Lower lobe of right lung (tissue), 2 donors: Measurements from ENCODE around the gene KLK5. TPM values are rescaled to one million over a fixed set of nuclear protein-coding genes. Genes with fewer than 3 reads are reported as not detected.

Experiments used
- ATAC-seq, 2 donors: fragments of 200-7000 bp; cut with Tn5 transposase; one replicate each; pipeline ENCODE4 v1.9.1; 2020 to 2022; ENCODE audit warnings: mild to moderate bottlenecking in 2 of 2, moderate library complexity in 2 of 2
- DNase-seq: peaks from one replicate; pipeline ENCODE4 v3.0.0-alpha.2; 2020
- H3K27ac ChIP-seq: fragments of 200-600 bp; one replicate; pipeline ENCODE4 v1.8.0; 2022
- H3K27me3 ChIP-seq: fragments of 200-600 bp; one replicate; pipeline ENCODE4 v1.8.0; 2022; ENCODE audit warnings: low read depth
- H3K36me3 ChIP-seq: fragments of 200-600 bp; one replicate; pipeline ENCODE4 v1.8.0; 2022; ENCODE audit warnings: mild to moderate bottlenecking
- H3K4me1 ChIP-seq: fragments of 200-600 bp; one replicate; pipeline ENCODE4 v1.8.0; 2022
- H3K4me3 ChIP-seq: fragments of 200-600 bp; one replicate; pipeline ENCODE4 v1.8.0; 2022; ENCODE audit warnings: mild to moderate bottlenecking
- H3K9me3 ChIP-seq: fragments of 200-600 bp; one replicate; pipeline ENCODE4 v1.8.0; 2022
- intact Hi-C: fragments of 100-400 bp; cut with DNase I; formaldehyde crosslinking; loops from one replicate; pipeline ENCODE4 v1.11.0; 2022
- total RNA-seq: library from RNA; stranded (reverse); fragmentation: NEBNext Ultra II Directional; extraction: Animal tissue kit (Norgen Biotek cat#: 25700); gene quantifications from one replicate; pipeline ENCODE4 v1.2.1, GENCODE V29; 2021
- TF ChIP-seq, protein P1 (sequence below): fragments of 200-600 bp; IDR thresholded peaks from one replicate; pipeline ENCODE4 v1.8.0; 2022; ENCODE audit warnings: antibody characterized with exemption, mild to moderate bottlenecking
- donor health status: DM: no; HTN: yes; CAD: no; lungs with severe emphysema.

KLK5 gene
- total RNA-seq, 1 donor from 2014 or later: not detected

DNA sequence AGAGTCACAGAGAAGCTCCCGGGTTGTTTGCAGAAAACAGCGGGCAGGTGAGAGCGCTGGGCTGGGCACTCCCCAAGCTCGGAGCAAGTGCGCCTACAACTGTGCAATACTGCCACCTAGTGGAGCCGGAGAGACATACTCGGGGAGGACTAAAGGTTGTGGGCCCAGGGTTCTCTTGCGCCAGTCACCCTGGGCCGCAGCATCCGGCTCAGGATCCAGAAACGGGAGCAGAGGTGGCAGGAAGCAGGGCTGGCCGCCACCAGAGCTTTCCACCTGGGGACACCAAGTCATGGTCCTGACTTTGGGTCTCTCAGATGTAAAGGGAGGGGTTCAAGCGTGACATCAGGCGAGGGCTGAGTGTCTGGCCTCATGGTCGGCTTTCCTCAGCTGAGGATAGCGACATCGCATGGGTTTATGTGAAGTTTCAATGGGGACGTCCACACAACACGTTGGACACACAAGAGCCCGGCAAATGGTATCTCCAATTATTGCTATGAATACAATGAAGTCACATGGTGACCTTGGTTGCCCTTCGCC, 30.5 kb downstream of the KLK5 start:
- Histone ChIP-seq H3K36me3 (no peaks in the 10 kb centered on the region), H3K27me3 (peaks cover 34% of the 10 kb centered on the region), H3K4me3 (no peak overlapping the region), H3K4me1 (peaks cover 5% of the 10 kb centered on the region), H3K9me3 (no peaks in the 10 kb centered on the region), H3K27ac (no peak overlapping the region)
- intact Hi-C loops: no loop called here
- peak; percentile 95 to 96 for ATAC-seq
- peak; percentile 68 for DNase-seq
- TF ChIP-seq, protein P1, sequence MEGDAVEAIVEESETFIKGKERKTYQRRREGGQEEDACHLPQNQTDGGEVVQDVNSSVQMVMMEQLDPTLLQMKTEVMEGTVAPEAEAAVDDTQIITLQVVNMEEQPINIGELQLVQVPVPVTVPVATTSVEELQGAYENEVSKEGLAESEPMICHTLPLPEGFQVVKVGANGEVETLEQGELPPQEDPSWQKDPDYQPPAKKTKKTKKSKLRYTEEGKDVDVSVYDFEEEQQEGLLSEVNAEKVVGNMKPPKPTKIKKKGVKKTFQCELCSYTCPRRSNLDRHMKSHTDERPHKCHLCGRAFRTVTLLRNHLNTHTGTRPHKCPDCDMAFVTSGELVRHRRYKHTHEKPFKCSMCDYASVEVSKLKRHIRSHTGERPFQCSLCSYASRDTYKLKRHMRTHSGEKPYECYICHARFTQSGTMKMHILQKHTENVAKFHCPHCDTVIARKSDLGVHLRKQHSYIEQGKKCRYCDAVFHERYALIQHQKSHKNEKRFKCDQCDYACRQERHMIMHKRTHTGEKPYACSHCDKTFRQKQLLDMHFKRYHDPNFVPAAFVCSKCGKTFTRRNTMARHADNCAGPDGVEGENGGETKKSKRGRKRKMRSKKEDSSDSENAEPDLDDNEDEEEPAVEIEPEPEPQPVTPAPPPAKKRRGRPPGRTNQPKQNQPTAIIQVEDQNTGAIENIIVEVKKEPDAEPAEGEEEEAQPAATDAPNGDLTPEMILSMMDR: peak; percentile 84

DNA sequence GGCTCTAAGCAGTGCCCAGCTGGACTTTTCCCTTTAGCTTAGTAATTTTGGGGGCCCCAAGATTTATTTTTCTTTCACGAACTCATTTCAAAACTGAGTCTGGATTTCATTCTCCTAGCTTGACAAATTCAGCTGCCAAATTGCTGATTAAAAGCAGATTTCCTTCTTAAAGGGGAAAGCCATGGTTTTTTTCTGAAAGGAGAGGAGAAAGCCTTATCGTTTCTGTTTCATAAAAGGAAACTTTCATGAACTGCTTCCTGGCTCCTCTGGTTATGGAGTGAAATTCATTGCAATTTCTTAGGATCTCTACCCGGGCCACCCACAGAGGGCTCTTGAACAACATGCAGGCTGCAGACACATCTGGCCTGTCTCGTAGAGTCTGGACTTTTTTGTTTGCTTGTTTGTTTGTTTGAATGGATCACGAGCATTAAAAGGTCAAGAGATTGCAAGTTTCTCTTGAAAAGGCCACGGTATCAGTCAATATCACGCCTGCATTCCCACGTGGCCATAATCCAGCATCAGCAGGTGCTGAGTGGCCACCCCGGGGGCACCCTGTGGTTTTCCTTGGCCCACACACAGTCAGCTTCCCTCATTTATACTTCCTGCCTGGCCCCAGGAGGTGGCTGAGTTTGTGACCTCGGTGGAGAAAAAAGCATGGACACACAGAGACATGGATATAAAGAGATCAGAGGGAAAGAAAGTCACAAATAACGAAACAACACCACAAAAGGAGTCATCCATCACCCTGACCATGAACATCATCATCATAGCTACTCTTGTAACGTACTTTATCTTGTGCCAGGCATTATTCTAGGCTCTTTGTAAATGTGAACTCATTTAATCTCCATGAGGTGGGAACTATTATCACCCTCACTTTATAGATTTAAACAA, 31.2 kb downstream of the KLK5 start:
- H3K4me3 ChIP-seq: no peak overlapping the region
- DNase-seq: no peak

DNA sequence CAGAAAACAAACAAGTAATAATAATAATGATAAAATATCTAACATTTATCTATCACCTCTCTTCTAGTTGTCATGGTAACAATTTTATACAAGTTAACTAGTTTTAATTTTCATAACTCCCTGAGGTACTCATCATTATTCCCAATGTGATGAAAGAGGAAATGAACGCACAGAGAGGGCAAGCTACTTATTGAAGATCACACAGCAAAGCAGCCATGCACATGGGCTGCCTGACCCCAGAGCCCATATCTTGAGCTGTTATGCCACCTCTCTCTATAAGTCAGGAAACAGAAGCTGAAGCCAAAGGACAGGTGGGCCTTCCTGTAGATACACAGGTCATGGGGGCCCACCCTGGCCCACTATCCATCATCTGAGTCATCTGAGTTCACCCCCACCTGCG, 36.8 kb downstream of the KLK5 start:
- no peaks in the 10 kb centered on the region for H3K36me3 ChIP-seq
- peaks cover 48% of the 10 kb centered on the region for H3K27me3 ChIP-seq
- no peak overlapping the region for H3K27ac ChIP-seq
- ATAC-seq (no peak), DNase-seq (no peak)
- intact Hi-C loops: no loop called here
- H3K4me3 ChIP-seq: no peak overlapping the region
- TF ChIP-seq, protein P1: no peak
- no peaks in the 10 kb centered on the region for H3K9me3 ChIP-seq
- H3K4me1 ChIP-seq: no peaks in the 10 kb centered on the region

More for the DNA sequence above, 31.2 kb downstream of the KLK5 start:
- no peak overlapping the region for H3K27ac ChIP-seq
- intact Hi-C loops: no loop called here
- no peaks in the 10 kb centered on the region for H3K9me3 ChIP-seq
- no peaks in the 10 kb centered on the region for H3K36me3 ChIP-seq
- ATAC-seq: peak in 1 of 2 donors; percentile 50
- TF ChIP-seq, protein P1: no peak
- peaks cover 5% of the 10 kb centered on the region for H3K4me1 ChIP-seq
- H3K27me3 ChIP-seq: peaks cover 40% of the 10 kb centered on the region

DNA sequence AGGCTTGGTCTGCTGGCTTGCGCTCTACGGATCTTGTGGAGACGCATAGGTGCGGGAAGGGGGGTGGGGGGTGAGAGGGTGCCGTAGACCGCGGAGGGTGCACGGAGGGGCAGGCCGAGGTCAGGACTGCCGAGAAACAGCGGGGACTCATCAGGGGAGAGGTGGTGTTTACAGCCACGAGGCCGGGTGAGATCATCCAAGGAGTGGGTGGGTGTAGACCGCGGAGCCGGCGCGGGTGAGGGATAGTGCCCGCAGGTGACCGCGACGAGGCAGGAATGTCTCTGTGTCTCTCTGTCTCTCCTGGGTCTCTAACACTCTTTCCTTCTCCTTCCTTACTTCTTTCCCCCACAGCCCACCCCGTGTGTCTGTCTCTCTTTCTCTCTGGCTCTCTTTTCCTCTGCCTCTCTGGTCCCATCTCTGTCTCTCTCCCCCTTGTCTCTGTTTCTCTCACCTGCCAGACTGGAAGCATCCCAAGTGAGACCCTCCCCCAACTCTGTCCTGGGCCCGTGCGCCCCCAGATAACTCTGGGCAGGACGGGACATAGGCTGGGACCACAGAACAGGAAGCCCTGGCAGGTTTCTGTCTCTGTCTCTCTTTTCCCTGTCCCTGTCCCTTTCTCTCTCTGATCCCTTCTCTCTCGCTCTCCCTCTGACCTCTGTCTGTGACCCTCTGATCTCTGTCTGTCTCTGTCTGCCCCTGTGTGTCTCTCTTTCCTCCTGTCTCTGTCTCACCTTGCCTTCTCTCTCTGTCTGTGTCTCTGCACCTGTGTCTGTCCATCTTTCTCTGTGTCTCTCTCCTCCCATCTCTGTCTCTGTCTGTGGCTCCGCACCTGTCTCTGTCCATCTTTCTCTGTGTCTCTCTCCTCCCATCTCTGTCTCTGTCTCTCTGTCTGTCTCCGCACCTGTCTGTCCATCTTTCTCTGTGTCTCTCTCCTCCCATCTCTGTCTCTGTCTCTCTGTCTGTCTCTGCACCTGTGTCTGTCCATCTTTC, 39.8 kb downstream of the KLK5 start:
- no peaks in the 10 kb centered on the region for H3K4me1 ChIP-seq
- DNase-seq (no peak), ATAC-seq (peak in 1 of 2 donors; percentile 29)
- H3K27ac ChIP-seq: no peak overlapping the region
- TF ChIP-seq, protein P1: no peak
- intact Hi-C loops: no loop called here
- no peak overlapping the region for H3K4me3 ChIP-seq
- H3K27me3 ChIP-seq: peaks cover 71% of the 10 kb centered on the region
- no peaks in the 10 kb centered on the region for H3K9me3 ChIP-seq
- no peaks in the 10 kb centered on the region for H3K36me3 ChIP-seq

DNA sequence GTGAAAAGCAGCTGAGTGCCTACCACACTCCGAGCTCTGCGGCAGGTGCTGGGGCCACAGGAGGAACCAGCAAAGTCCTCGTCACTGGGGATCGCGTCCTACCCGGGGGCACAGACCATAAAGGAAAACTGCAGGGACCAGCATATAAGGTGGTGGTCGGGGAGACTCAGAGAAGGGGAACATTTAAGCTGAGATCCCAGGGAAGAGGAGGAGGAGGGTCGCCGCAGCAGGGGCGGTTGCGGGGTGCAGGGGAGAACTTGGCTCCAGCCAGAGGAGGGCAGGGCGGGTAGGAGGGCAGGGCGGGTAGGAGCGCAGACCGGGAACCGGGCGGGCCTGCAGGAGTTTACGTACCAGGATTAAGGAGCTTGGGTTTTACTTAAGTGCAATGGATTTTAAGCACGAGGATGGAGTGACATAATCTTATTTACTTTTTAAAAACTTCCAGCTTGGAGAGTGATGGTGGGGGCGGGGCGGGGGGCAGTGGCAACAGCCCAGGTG, 40.7 kb downstream of the KLK5 start:
- no peak overlapping the region for H3K4me3 ChIP-seq
- H3K9me3 ChIP-seq: no peaks in the 10 kb centered on the region
- H3K4me1 ChIP-seq: no peaks in the 10 kb centered on the region
- ATAC-seq (no peak), DNase-seq (no peak)
- intact Hi-C loops: no loop called here
- no peaks in the 10 kb centered on the region for H3K36me3 ChIP-seq
- peaks cover 77% of the 10 kb centered on the region for H3K27me3 ChIP-seq
- TF ChIP-seq, protein P1: no peak
- H3K27ac ChIP-seq: no peak overlapping the region
